Measurements from ENCODE around the gene WAPL.

The WAPL gene

DNA sequence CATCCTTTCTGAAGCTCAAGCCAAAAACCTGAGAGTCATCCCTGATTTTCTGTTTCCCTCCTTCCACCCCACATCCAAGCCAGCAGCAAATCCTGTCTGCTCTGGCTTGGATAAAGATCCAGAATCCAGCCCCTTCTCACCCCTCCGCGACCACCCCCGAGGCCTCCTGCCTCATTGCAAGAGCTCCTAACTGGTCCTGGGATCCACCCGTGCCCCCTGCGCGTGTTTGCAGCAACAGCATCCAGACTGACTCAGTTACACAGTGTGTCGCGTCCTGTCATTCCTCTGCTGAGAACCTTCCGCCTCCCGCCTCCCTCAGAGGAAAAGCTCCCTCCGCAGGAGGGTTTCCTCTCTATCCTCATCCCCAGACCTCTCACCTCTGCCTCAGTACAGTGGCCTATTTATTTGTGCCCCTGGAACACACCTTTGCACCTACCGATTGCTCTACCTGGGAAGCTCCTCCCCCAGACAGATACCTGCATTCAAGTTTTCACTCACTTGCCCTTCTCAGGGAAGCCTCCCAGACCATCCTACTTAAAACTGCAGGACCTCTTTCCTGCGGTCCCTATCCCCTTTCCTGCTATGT is 133.4 kb downstream of the WAPL start:
- DNase-seq, result no peak

DNA sequence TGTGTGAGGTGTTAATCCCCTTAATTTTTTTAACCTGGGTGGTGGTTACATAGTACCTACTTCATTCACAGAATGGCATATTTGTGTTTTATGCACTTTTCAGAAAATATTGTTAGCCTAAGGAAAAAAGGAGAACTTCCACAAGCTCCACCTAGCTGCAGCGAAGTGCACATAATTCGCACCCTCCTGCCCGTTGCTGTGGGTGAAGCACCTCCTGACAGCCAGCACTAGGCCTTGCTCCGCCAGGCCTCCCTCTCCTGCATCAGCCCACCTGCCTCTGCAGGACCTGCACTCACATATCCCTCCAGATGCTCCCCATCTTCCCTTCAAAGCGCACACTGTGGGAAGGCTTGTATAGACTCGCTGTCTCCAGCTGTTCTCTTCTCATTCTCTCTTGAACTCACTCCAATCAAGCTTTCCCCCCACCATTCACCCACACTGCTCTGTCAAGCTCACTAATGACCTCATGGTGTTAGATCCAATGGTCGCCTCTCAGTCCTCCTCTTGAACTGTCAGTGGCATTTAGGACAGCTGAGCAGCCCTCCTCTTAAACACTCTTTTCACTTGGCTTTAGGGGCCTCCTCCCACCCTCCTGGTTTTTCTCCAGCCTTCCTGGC is 134.3 kb downstream of the WAPL start:
- DNase-seq, result peak; percentile 53

DNA sequence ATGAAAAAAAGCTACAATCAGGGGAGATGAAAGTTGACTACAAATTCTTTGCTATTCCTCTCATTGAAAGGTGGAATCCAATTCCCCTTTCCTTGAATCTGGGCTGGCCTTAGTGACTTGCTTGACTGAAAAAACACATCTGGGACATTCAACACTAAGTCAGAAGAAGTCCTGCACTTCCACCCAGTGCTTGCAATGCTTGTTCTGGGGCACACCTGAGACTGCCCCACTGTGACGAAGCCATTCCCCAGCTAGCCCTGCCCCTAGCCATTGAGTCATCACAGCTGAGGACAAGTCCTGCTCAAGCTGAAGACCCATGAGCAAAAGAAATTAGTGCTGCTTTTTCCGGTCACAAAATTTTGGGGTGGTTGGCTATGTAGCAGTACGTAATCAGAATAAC is 135.8 kb downstream of the WAPL start:
- no peak for DNase-seq
